Liver (tissue), 9 donors: ENCODE results near the gene TNFSF13. TPM values are rescaled to one million over a fixed set of nuclear protein-coding genes. Genes with fewer than 3 reads are reported as not detected.

Source experiments
- DNase-seq: peaks from one replicate; pipeline ENCODE4 v3.0.0-alpha.2; 2017; ENCODE audit warnings: low spot score
- H3K27ac ChIP-seq, 2 donors: one replicate each; pipeline ENCODE4 v1.7.0; 2013; ENCODE audit warnings: inconsistent platforms in 2 of 2, low read length in 2 of 2, control low read depth in 1 of 2, low read depth in 1 of 2, mild to moderate bottlenecking in 1 of 2
- H3K27me3 ChIP-seq, 4 donors: one replicate each; pipeline versions ENCODE4 v1.6.1 to v1.7.0; 2013; ENCODE audit warnings: low read length in 3 of 4, inconsistent platforms in 1 of 4, mild to moderate bottlenecking in 1 of 4, moderate library complexity in 1 of 4; ENCODE audit not compliant: control insufficient read depth in 4 of 4, insufficient read depth in 4 of 4
- H3K36me3 ChIP-seq, 4 donors: one replicate each; pipeline versions ENCODE4 v1.6.1 to v1.7.0; 2013; ENCODE audit warnings: low read length in 3 of 4, mild to moderate bottlenecking in 3 of 4, low read depth in 1 of 4, moderate library complexity in 1 of 4; ENCODE audit not compliant: control insufficient read depth in 4 of 4, insufficient read depth in 3 of 4
- H3K4me1 ChIP-seq, 4 donors: one replicate each; pipeline versions ENCODE4 v1.6.1 to v1.7.0; 2013; ENCODE audit warnings: low read length in 3 of 4, mild to moderate bottlenecking in 3 of 4, moderate library complexity in 1 of 4; ENCODE audit not compliant: control insufficient read depth in 4 of 4, insufficient read depth in 4 of 4
- H3K4me3 ChIP-seq, 3 donors: one replicate each; pipeline versions ENCODE4 v1.6.1 to v1.7.0; 2013; ENCODE audit warnings: low read length in 3 of 3, control low read depth in 1 of 3, low read depth in 1 of 3, mild to moderate bottlenecking in 1 of 3
- H3K9ac ChIP-seq, 2 donors: one replicate each; pipeline ENCODE4 v1.7.0; 2013; ENCODE audit warnings: low read length in 2 of 2, mild to moderate bottlenecking in 2 of 2, moderate library complexity in 2 of 2, control low read depth in 1 of 2, low read depth in 1 of 2
- H3K9me3 ChIP-seq, 4 donors: one replicate each; pipeline versions ENCODE4 v1.6.1 to v1.7.0; 2013; ENCODE audit warnings: low read length in 3 of 4; ENCODE audit not compliant: control insufficient read depth in 4 of 4
- CTCF ChIP-seq: fragments of 150-350 bp; IDR thresholded peaks from 2 replicates; pipeline ENCODE4 v1.5.1; 2017; ENCODE audit warnings: improper control_type of control experiment, low read depth, low read length; ENCODE audit not compliant: missing input control
- EGR1 ChIP-seq, 2 donors: IDR thresholded peaks; 2 replicates each; pipeline ENCODE4 v1.6.1; 2016 to 2018; ENCODE audit warnings: antibody characterized with exemption in 2 of 2, low read depth in 2 of 2
- FOXA1 ChIP-seq: IDR thresholded peaks from 2 replicates; pipeline ENCODE4 v1.6.1; 2016; ENCODE audit warnings: antibody characterized with exemption
- FOXA2 ChIP-seq: IDR thresholded peaks from 2 replicates; pipeline ENCODE4 v1.6.1; 2016; ENCODE audit warnings: antibody characterized with exemption
- GABPA ChIP-seq, 2 donors: IDR thresholded peaks in 1 of 2; conservative IDR thresholded peaks in 1 of 2; 2 replicates each; pipeline ENCODE4 v1.6.1; 2016; ENCODE audit warnings: antibody characterized with exemption in 2 of 2, mild to moderate bottlenecking in 1 of 2, moderate library complexity in 1 of 2
- HNF4A ChIP-seq, 2 donors: conservative IDR thresholded peaks; 2 replicates each; pipeline ENCODE4 v1.6.1; 2016; ENCODE audit warnings: antibody characterized with exemption in 2 of 2, mild to moderate bottlenecking in 2 of 2
- HNF4G ChIP-seq: IDR thresholded peaks from 2 replicates; pipeline ENCODE4 v1.6.1; 2016; ENCODE audit warnings: antibody characterized with exemption
- JUND ChIP-seq, 2 donors: IDR thresholded peaks; 2 replicates each; pipeline ENCODE4 v1.6.1; 2016; ENCODE audit warnings: antibody characterized with exemption in 2 of 2
- NR2F2 ChIP-seq: IDR thresholded peaks from 2 replicates; pipeline ENCODE4 v1.6.1; 2016; ENCODE audit warnings: antibody characterized with exemption
- RAD21 ChIP-seq, 2 donors: IDR thresholded peaks; 2 replicates each; pipeline ENCODE4 v1.6.1; 2016; ENCODE audit warnings: antibody characterized with exemption in 2 of 2, mild to moderate bottlenecking in 2 of 2
- RXRA ChIP-seq, 2 donors: IDR thresholded peaks; 2 replicates each; pipeline ENCODE4 v1.6.1; 2017 to 2018; ENCODE audit warnings: antibody characterized with exemption in 2 of 2, mild to moderate bottlenecking in 1 of 2
- SP1 ChIP-seq: IDR thresholded peaks from 2 replicates; pipeline ENCODE4 v1.6.1; 2018; ENCODE audit warnings: antibody characterized with exemption, mild to moderate bottlenecking
- TAF1 ChIP-seq: conservative IDR thresholded peaks from 2 replicates; pipeline ENCODE4 v1.6.1; 2016; ENCODE audit warnings: antibody characterized with exemption, mild to moderate bottlenecking
- YY1 ChIP-seq: IDR thresholded peaks from 2 replicates; pipeline ENCODE4 v1.6.1; 2016; ENCODE audit warnings: antibody characterized with exemption, mild to moderate bottlenecking
- ZBTB33 ChIP-seq: IDR thresholded peaks from 2 replicates; pipeline ENCODE4 v1.6.1; 2016; ENCODE audit warnings: antibody characterized with exemption
- WGBS: extraction: QIAGEN DNeasy Blood & Tissue Kit; methylation state at CpG from one replicate; pipeline ENCODE4 v1.1.7; 2013; 5-methylcytosine and 5-hydroxymethylcytosine counted together
- polyA plus RNA-seq, 2 donors: library from polyadenylated mRNA; stranded (reverse) in 1 of 2; unstranded in 1 of 2; fragments of 200-250 nt in 1 of 2; fragments of >200 nt in 1 of 2; fragmentation: Nextera tagmentation in 1 of 2; extraction: Ambion mirVana in 1 of 2; gene quantifications; one replicate each; pipeline versions ENCODE4 v1.2.1 to v1.2.3, GENCODE V29; 2013 to 2015
- total RNA-seq, 2 donors: library from RNA; depleted of rRNA; stranded (reverse); fragments of >200 nt; gene quantifications; one replicate each; pipeline ENCODE4 v1.2.3, GENCODE V29; 2014
- TF ChIP-seq, protein P1 (sequence below): IDR thresholded peaks from 2 replicates; pipeline ENCODE4 v1.6.1; 2016; ENCODE audit warnings: antibody characterized with exemption
- TF ChIP-seq, protein P2 (sequence below): IDR thresholded peaks from 2 replicates; pipeline ENCODE4 v1.6.1; 2016; ENCODE audit warnings: antibody characterized with exemption
- TF ChIP-seq, protein P3 (sequence below): IDR thresholded peaks from 2 replicates; pipeline ENCODE4 v1.6.1; 2016; ENCODE audit warnings: antibody characterized with exemption, mild to moderate bottlenecking
- donor health status: healthy.
- donor health status: healthy.
- donor health status: healthy.
- donor health status: healthy.
- donor health status: healthy.

Gene TNFSF13
- total and polyA plus RNA-seq, 4 donors = 1.4 to 9.3 (median 4.5) TPM

- Histone ChIP-seq H3K4me1 (peaks cover 12 to 70% (median 56%) of the 10 kb centered on the region in 4 donors), H3K27me3 (no peaks in the 10 kb centered on the region), H3K27ac (no peak overlapping the region), H3K9ac (no peak overlapping the region), H3K9me3 (no peaks in the 10 kb centered on the region), H3K4me3 (no peak overlapping the region), H3K36me3 (peaks cover 20 to 42% (median 41%) of the 10 kb centered on the region in 4 donors)
- no peak for DNase-seq
- no peak for TF ChIP-seq CTCF
- TF ChIP-seq HNF4A (conservative IDR thresholded peaks at IDR 0.05) = peak in 1 of 2 donors; percentile 19
- WGBS = 88% methylated on average over 14 of the region's 14 CpGs
Observed at GRCh38 chr17:7576432-7576937, 17.9 kb downstream of the TNFSF13 start.

DNA sequence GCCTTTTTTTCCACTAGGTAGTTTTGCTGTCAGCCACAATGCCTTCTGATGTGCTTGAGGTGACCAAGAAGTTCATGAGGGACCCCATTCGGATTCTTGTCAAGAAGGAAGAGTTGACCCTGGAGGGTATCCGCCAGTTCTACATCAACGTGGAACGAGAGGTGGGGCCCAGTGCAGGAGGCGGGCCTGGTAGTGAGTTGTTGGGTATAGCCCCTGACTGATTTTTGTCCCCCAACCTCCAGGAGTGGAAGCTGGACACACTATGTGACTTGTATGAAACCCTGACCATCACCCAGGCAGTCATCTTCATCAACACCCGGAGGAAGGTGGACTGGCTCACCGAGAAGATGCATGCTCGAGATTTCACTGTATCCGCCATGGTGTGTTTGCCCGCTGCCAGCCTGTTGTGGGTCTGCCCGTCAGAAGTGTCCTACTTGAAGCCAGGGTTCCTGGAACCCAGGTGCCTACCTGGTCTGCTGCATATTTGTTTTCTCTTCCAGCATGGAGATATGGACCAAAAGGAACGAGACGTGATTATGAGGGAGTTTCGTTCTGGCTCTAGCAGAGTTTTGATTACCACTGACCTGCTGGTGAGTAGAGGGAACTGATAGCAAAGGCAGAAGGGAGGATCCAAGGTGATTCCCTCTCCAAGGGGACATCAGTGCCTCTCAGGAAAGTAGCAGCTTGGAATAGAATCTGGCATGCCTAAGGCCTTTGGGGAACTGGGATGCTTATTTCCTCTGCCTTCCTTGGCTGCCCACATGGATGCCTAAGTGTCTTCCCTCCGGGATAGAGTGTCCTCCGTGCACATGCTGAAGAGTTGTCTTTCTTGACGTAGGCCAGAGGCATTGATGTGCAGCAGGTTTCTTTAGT lies 19.0 kb downstream of the TNFSF13 start:
- Histone ChIP-seq H3K27ac (peak overlapping the region in 1 of 2 donors; percentile 7), H3K4me1 (peaks cover 12 to 72% (median 56%) of the 10 kb centered on the region in 4 donors), H3K4me3 (no peak overlapping the region), H3K9me3 (no peaks in the 10 kb centered on the region), H3K36me3 (peaks cover 20 to 42% (median 41%) of the 10 kb centered on the region in 4 donors), H3K27me3 (no peaks in the 10 kb centered on the region), H3K9ac (no peak overlapping the region)
- WGBS = 84% methylated on average over 17 of the region's 17 CpGs
- TF ChIP-seq SP1 = no peak
- TF ChIP-seq, protein P1, sequence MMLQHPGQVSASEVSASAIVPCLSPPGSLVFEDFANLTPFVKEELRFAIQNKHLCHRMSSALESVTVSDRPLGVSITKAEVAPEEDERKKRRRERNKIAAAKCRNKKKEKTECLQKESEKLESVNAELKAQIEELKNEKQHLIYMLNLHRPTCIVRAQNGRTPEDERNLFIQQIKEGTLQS = no peak
- TF ChIP-seq, protein P2, sequence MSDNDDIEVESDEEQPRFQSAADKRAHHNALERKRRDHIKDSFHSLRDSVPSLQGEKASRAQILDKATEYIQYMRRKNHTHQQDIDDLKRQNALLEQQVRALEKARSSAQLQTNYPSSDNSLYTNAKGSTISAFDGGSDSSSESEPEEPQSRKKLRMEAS = no peak
- no peak for TF ChIP-seq EGR1 (IDR thresholded peaks at IDR 0.05; ENCODE audit: low read depth in 2 of 2)
- no peak for TF ChIP-seq RXRA (IDR thresholded peaks at IDR 0.05)
- TF ChIP-seq HNF4A (conservative IDR thresholded peaks at IDR 0.05) = no peak
- no peak for TF ChIP-seq FOXA2
- TF ChIP-seq NR2F2 = no peak
- TF ChIP-seq FOXA1 = no peak
- no peak for TF ChIP-seq GABPA (IDR thresholded peaks at IDR 0.05 in 1 of 2, conservative IDR thresholded peaks at IDR 0.05 in 1 of 2)
- TF ChIP-seq, protein P3, sequence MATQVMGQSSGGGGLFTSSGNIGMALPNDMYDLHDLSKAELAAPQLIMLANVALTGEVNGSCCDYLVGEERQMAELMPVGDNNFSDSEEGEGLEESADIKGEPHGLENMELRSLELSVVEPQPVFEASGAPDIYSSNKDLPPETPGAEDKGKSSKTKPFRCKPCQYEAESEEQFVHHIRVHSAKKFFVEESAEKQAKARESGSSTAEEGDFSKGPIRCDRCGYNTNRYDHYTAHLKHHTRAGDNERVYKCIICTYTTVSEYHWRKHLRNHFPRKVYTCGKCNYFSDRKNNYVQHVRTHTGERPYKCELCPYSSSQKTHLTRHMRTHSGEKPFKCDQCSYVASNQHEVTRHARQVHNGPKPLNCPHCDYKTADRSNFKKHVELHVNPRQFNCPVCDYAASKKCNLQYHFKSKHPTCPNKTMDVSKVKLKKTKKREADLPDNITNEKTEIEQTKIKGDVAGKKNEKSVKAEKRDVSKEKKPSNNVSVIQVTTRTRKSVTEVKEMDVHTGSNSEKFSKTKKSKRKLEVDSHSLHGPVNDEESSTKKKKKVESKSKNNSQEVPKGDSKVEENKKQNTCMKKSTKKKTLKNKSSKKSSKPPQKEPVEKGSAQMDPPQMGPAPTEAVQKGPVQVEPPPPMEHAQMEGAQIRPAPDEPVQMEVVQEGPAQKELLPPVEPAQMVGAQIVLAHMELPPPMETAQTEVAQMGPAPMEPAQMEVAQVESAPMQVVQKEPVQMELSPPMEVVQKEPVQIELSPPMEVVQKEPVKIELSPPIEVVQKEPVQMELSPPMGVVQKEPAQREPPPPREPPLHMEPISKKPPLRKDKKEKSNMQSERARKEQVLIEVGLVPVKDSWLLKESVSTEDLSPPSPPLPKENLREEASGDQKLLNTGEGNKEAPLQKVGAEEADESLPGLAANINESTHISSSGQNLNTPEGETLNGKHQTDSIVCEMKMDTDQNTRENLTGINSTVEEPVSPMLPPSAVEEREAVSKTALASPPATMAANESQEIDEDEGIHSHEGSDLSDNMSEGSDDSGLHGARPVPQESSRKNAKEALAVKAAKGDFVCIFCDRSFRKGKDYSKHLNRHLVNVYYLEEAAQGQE = no peak
- no peak for TF ChIP-seq RAD21 (IDR thresholded peaks at IDR 0.05)
- TF ChIP-seq ZBTB33 = no peak
- no peak for TF ChIP-seq HNF4G
- TF ChIP-seq CTCF = no peak
- TF ChIP-seq TAF1 = no peak
- no peak for TF ChIP-seq YY1
- no peak for TF ChIP-seq JUND (IDR thresholded peaks at IDR 0.05)
- DNase-seq = no peak
